ENCODE results near the gene BACE1.

DNA sequence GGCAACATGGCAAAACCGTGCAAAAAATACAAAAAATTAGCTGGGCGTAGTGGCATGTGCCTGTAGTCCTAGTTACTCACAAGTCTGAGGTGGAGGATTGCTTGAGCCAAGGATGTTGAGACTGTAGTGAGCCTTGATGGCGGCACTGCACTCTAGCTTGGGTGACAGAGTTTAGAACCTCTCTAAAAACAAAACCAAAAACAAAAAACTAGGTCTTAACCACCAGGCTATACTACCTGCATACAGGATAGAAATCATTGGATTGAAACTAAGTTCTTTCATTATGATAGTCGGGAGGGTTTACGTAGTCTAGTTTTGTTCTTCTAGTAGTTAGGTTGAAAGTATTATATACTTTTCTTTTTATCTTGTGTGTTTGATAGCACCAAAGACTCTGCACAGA is 77.8 kb downstream of the BACE1 start:
- TF ChIP-seq, protein P1, sequence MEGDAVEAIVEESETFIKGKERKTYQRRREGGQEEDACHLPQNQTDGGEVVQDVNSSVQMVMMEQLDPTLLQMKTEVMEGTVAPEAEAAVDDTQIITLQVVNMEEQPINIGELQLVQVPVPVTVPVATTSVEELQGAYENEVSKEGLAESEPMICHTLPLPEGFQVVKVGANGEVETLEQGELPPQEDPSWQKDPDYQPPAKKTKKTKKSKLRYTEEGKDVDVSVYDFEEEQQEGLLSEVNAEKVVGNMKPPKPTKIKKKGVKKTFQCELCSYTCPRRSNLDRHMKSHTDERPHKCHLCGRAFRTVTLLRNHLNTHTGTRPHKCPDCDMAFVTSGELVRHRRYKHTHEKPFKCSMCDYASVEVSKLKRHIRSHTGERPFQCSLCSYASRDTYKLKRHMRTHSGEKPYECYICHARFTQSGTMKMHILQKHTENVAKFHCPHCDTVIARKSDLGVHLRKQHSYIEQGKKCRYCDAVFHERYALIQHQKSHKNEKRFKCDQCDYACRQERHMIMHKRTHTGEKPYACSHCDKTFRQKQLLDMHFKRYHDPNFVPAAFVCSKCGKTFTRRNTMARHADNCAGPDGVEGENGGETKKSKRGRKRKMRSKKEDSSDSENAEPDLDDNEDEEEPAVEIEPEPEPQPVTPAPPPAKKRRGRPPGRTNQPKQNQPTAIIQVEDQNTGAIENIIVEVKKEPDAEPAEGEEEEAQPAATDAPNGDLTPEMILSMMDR (IDR thresholded peaks at IDR 0.05), result no peak
- TF ChIP-seq POLR2A (IDR thresholded peaks at IDR 0.05) (no peak), EP300 (IDR thresholded peaks at IDR 0.05) (no peak)
